Iris pigment epithelial cell (primary cell): Measurements from ENCODE around the gene UNC5B.
"Not testable (repeated sequence)": the region's sequence is repeated elsewhere in the genome, so short reads cannot be mapped to it uniquely, and the experiment has no call there.

Experiments
- DNase-seq: peaks from one replicate; pipeline ENCODE4 v3.0.0-alpha.2; 2011; ENCODE audit warnings: low read depth

Gene UNC5B

DNA sequence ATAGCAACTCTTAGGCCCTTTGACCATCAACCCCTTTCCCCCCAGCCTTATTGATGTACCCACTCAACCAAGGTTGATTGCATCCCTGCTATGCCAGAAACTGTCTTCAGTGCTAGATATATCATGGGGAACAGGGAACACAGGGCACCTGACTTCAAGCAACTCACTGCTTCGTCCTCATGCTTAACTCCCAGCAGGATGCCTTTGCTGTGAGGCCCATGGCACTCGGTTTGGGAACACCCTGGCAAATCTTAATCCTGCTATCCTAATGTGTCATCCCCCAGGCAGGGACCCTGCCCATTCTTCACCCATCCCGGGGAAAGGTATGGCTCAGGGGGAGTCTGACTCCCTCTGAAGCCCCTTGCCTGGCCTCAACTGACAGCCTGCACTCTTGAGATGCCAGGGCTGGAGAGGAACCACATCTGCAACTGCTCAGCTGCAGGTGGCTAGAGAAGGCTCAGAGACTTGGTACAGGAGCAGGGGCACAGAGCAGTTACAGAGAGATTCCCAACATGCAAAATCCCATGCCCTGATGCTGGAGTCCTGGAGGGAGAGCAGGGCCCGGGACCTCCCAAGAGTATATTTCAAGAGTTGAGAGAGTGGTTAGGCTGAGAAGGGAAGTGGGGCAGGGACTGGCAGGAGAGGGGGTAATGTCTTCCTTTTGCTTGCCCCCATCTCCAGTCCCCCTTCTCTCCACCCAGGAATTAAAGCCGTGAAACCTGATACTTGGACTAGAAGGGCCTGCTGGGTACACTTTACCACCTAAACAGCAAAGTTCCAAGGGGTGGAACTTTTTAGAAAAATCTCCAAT, 2.4 kb upstream of the UNC5B start:
- no peak for DNase-seq

DNA sequence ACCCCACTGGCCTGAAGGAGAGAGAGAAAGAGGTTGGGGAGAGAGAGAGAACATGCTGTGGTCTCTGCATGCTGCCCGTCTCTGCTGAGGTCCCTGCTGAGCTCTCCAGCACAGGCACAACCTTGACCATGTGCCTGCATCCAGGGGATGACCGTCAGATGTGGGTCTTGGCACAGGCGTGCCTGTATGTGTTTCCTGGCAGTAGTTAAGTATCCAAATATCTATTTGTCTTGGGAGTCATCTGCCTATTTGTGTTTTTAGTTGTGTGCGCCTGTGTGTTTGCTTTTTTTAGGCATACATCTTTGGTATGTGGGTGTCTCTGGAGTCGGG, 1.9 kb upstream of the UNC5B start:
- DNase-seq = no peak

DNA sequence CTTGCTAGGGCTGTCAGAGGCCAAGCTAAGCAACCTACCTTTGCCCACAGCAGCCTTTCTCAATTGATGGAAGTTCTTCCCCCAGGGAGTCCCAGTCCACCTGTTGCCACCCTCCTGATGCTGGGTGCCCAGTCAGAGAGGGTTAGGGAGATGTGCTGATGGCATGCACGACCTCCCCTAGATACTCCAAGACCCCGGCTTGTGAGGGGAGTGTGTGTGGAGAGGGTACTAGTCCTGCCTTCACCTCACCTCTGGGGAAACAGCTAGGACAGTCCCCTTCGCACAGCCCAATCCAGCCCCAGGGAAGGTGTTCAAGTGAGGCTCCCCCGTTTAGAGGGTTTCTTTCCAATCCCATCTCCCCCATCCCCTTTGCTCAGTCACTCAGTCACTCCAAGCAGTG, 1.3 kb upstream of the UNC5B start:
- no peak for DNase-seq

DNA sequence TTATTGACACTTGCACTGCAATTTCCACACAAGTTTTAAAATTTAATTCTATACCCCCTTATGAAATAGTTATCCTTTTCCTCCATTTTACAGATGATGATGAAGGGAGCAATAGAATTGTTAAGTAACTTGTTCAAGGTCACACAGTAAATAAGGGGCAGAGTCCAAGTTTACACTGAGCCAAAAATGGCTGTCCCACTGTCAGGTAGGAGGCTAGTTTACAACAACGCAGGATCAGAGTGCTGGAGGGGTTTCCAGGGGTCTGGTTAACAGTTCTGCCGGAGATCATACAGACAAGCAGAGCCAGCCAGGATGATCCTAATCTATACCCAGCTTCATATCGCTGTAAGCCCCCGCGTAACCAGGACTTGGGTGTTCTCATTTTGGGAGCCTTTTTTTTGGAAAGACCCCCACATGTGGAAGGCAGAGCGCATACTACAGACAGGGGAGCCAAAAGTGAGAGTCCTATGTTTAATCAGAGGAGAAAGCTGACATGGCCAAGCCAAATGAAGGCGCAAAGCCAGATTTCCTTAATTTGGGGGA, 524 bp upstream of the UNC5B start:
- no peak for DNase-seq

DNA sequence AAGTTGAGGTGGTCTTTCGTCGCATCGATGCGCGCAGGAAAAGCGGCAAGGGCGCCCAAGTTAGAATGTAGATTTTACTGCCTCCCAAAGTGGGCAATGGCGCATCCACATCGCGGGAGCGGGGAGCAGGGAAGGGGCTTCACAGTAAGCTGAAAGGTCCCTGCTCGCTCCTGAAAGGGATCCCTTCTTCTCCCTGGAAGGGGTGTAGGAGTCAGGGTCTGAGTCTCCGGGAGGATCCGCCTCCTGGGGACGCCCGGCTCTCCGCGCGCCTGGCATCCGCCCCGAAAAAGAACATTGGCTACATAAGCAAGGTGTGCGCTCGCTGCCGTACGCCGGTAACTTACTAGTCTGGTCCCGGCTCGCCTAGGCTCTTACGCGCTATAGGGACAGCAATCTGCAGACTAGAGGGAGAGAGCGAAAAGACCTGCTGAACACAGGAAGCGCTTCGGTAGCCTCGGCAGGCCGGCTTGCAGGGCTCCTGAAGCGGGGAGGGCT, 804 bp downstream of the UNC5B start:
- peak; percentile 82 for DNase-seq

DNA sequence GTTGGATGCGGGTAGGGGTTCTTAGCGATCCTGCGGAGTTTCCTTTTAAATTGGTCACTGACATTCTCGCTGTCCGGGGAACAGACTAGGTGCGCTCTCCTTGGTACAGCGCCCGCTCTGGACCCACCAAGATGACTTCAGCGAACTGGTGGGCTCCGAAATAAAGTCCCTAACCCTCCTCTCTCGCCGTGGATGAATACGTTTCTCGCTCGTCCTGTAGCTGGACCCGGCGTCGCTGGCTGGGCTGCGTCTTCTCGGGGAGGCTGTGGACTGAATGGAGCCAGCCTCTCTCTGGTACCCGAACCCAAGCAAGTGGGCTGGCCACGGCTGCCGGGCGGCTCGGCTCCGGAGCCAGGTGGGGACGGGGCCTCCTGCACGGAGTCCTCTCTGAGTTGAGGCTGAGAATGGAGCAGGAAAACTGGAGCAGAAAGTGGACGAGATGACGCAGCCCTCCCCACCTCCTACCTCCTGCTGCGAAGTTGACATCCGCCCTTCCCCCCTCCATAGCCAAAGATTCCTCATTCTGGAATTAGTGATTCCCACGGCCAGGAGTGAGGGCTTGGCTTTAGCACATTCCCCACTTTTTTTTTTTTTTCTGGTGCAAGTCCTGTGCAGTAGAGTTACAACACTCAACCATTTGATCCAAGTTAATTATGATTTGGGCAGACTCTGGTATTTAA, 1.5 kb downstream of the UNC5B start:
- peak; percentile 49 for DNase-seq

DNA sequence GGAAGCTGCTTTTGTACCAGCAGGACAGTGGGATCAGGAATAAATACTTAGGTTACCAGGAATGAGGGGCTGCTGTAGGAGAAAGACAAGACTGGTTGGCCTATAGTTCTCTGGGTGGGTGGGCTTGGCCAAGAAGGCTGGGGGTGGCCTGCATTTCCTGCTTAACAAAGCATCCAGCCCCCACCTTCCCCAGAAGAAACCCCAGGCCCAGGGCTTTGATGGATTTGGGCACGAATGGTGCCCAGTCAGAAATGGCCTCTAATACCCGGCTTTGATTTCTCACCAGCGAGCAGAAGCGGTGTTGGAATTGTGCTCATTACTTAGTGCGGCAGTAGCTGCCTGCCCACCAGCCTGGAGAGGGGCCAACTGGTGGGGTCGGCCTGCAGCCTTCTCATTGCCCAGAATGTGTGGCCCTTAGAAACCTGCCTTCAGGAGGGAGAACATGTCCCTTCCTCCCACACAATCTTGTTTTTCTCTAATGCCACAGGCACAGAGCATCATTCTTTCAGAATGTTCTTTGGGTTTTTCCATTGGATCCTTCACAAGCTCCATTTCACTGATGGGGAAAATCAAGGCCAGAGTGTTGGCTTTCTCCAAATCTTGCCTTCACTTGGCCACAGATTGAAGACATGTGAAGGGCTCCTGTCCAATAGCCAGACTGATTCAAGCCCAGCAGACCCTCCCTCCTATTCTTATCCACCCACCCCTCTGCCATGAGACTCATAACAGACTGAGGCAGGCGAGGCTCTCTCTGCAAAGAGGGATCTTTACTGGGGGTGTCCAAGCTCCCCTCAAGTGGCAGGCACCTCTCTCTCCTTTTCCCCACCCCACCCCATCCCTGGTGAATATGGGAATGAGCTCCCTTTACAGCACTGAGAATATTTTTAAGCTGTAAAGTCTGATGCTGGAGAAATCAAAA, 2.5 kb downstream of the UNC5B start:
- no peak for DNase-seq

DNA sequence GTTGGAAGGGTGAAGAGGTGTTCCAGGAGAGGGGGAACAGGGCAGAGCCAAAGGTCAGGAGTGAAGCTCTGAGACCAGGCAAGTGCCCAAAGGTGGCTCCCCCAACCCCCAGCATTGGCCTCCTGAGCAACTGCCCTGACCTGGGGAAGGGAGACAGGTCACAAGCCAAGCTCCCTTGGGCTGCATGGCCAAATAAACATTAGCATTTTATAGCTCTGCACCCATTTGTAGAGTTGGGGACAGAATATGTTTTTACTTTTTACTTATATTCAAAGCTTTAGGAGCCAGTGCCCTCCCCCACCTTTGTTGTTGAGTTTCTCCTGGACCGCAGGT, 4.0 kb downstream of the UNC5B start:
- DNase-seq = no peak

DNA sequence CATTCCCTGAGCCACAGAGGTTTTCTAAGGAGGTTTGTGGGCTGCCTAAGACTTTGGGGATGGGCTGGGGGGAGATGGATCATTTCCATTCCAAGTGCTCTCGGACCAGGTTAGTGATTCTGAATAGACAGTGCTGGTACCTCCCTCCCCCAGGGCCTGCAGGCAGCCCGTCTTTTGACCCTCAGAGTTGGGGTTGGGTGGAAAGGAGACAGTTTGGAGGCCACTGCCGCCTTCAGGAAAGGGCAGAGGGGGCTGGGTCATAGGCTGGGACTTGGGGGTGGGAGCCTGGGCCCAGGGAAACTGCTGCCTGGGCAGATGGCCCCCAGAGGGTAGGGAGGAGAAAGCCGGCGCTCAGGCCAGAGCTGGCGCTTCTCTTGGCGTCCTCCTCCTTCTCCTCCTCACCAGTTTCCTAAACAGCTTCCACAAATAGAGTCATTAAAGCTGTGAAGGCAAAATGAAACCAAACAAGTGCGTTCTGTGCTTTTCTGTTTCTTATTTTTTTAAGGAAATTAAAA, 4.4 kb downstream of the UNC5B start:
- DNase-seq = peak; percentile 29

DNA sequence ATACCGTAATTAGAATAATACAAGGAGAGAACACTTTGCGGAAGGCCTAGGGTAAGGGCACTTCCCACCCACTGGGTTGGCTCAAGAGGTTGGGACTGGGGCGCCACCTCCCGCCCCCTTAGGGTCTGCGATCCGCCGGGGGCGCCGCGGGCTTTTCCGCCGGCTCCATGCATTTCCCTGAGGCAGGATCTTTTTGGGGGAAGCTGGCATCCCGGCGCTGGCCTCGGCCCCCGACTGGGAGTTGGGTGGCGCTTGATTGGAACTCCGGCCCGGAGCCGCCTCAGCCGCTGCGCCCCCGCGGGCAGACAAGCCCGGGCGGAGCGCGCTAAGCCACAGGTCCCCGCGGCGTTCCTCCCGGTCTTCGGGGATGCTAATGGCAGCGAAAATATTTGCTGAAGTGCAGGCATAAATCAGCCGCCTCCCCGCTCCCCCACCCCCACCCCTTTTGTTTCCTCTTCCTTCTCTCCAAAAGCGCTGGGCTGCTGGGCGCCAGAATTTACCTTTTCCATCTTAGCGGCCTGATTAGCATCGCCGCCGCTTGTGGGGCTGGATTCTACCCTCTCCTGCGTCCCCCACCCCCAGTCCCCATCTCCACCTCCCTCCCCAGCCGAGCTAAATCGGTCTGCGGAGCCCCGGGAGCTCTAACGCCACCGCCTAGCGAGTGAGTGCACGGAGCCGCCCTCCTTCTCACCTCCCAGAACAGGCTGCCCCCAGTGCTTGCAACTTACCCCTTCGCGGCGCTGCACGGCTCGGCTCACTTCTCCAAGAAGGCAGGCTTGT, 5.1 kb downstream of the UNC5B start:
- peak; percentile 24 for DNase-seq

DNA sequence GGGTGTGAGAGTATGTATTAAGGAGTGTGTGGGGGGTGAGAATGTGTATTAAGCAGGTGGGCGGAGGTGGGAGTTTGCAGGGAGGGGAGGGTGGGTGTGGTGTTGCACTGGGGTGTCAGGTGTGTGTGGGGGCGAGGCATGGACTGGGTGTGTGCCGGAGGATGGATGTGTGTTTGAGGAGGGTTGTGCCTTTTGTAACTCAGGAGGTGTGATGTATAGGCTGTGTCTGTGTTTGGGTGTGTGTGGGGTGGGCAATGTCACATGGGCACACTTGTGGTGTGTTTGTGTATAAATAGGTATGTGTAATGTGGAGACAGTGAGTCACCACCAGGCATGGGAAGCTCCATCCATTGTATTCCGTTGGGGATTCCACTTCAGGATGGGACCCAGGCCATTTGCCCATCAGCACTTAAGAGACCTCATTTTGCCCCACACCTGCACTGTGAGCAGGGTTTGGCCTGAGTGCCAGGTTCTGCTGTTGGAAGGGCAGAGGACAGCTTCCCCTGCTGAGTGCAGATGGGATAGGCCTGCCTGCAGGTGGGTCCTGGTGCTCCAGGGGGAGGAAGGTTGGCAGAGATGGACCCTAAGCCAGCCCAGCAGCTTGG, 5.8 kb downstream of the UNC5B start:
- DNase-seq = peak; percentile 32

DNA sequence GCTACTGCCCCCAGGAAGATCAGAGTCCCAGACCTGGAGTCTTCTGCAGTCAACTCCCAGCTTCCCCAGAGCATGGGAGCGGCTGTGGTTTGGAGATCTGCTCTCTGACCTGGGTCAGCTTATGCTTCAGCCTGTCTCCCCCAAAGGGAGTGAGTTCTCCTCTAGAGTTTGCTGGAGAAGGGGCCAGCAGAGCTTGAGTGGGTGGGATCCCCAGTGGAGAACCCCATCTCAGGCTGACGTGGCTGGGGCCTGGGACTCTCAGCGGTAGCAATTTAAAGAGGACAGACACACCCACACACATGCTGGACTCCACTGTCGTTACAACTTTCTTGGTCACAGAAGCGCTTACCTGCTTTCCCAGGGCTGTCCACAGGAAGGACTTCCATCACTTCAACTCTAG, 6.3 kb downstream of the UNC5B start:
- DNase-seq = no peak

DNA sequence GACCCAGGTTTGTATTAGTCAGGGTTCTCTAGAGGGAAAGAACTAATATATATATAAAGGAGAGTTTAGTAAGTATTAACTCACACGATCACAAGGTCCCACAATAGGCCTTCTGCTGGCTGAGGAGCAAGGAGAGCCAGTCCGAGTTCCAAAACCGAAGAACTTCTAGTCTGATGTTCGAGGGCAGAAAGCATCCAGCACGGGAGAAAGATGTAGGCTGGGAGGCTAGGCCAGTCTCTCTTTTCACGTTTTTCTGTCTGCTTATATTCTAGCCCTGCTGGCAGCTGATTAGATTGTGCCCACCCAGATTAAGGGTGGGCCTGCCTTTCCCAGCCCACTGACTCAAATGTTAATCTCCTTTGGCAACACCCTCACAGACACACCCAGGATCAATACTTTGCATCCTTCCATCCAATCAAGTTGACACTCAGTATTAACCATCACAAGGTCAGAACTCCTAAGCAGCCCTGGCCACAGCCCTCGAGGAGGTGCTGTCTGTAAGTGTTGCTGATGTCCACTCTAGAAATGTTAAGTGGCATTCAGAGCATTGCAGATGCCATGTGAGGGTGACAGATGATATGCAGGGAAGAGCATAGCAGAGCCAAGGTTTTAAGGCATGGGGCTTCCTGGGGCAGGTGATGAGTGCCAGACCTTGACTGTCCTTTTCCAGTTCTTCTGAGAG, 7.0 kb downstream of the UNC5B start:
- not testable (repeated sequence) for DNase-seq

DNA sequence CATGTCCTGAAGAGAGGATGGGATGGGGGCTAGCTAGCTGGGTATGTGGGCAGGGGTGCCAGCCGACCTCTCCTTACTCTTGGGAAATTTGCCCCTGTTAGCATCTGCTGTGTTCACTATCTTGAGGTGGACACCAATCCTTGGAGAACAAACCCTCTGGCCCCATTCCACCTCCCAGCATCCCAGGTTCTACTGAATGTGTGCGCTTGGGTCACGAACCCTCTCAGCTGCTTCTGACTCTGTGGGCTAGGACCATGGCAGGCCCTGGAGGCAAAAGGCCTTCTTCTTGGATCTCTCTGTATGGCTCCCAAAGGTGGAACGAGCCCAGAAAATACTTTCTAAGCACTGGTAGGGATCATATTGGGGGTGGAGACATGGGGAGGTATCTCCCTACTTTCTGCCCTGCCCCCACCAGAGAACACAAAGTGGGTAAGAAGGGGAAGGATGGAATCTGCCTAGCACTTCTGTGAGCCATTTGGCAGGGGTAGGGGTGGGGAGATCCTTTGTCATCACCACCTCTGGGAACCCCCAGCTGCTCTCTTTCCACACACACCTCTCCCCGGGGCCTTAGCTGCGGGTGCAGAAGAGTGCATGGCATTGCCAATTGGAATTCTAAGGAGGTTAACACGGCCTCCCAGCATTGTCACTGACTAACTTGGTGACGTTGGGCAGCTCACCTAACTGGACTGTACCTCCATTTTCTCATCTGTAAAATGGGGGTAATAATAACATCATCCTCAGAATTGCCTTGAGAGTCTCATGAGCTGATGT, 7.7 kb downstream of the UNC5B start:
- no peak for DNase-seq

DNA sequence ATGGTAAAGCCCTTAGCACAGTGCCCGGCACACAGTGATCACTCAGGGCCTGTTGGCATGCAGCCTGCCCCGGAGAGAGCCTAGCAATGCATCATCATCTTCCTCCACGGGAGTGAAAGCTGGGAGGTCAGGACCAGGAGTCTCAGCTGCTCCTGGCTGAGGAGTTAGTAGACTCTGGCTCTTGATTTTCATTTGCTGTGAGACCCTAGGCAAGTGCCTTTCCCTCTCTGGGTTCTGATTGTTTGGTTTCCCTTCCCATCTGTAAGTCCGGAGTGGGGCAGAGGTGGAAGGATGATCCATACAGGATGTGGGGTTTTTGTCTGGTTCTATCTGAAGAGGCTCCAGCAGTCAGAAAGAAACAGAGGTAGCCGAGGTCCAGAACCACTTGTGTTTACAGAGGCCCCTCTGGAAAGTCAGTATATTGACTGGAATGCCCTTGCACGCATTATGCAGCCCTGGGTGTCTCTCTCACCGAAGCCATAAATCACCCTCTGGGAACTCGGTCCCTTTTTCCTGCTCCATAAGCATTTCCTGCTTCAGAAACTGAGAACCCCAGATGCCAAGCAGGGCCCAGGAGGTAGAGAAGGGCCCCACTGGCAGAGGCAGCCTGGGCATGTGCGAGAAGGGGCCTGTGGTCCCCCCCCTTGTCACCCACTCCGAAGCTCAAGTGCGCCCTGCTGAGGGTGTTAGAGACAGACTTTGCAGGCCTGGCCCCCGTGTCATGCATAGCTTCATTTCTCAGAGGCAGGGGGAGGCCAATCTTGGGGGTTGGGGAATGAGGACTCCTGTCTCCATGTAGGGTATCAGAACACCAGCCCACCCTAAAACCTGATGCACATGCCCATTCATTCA, 8.5 kb downstream of the UNC5B start:
- no peak for DNase-seq

DNA sequence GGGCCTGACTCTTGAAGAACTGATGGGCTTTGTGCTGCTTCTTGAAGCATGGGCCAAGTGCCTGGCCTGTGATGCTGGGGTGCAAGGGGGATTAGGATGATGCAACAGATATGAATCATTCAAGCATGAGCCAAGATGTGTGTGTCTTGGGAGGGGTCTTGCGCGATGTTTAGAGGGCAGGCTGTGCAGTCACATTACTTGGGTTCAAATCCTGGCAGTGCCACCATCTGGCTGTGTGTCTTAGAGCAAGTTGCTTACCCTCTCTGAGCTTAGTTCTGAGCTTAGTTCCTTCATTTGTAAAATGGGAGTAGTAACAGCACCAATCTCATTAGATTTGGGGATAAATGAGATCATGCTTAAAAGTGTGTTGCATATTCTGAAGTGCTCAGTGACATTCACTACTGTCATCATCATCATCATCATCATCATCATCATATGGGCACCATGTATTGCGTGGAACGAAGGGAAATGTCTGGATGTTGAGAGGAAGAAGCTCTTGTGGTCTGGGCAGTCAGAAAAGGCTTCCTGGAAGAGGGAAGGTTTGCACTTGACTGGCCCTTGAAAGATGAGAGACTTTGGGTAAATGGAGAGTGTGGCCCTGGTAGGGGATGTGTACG, 9.3 kb downstream of the UNC5B start:
- no peak for DNase-seq

DNA sequence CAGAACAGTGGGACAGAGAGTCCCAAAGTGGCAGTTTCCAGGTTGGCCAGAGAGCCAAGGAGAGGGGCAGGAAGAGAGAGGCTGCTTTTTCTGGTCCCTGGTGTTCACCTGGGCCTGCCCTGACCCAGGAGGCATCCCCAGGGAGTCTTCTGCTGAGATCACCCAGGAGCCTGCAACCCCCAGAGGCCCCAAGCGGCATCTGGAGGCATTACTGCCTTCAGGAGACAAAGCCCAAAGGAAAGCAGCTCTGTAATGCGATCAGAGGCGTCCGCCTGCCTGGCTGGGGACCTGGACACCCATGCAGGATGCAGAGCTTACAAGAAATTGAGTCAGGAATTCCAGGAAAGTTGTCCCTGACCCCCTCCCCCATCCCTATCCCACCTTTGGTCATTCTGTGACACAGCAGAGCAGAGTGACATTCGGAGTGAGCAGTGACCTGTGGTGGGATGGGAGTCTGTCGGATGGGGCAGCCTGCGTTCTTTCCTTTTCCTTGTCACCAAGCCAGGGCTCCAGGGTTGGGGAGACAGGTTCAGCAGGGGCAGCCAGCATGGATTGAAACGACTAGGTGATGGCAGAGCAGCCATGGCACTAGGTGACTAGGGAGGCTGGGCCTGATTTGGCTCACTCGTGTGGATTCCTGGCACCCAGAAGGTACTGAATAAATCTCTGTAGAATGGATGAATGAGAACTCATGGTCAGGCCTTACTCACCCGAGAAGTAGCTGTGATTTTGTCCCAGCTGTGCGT, 10.4 kb downstream of the UNC5B start:
- DNase-seq = peak; percentile 24
